SHP77 (cell line): Measurements from ENCODE around the gene ZBTB46.

Experiments
- DNase-seq, 2 experiments: peaks; one replicate each; lab custom pipeline; 2025; lab: John Stamatoyannopoulos, UW

The ZBTB46 gene

GRCh38 chr20:63703976-63704748, 126.9 kb downstream of the ZBTB46 start:
- no peak for DNase-seq

DNA sequence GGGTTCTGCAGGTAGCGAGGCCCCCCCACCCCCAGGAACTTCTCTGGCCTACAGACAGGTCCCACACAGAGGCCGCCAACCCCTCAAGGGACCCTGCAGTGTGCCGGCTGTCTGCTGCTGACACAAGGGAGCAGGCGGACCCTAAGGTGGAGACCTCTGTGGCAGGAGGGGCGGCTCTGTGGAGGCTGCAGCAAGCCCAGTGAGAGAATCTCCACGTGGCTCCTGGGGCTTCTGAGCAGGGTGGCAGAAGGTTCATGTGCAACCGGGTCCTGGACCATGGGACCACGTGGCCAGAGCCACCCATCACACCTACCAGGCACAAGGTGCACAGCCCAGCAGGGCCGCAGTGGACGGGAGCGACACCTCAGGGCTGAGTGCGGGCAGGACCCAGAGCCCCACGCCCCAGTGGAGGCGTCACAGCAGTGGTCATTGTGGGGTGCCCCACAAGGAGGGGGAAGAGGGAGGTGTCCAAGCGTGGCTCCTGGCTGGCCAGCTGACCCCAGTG, 127.5 kb downstream of the ZBTB46 start:
- DNase-seq: no peak

- DNase-seq: no peak
Measured at GRCh38 chr20:63702751-63703470, 128.2 kb downstream of the ZBTB46 start.

DNA sequence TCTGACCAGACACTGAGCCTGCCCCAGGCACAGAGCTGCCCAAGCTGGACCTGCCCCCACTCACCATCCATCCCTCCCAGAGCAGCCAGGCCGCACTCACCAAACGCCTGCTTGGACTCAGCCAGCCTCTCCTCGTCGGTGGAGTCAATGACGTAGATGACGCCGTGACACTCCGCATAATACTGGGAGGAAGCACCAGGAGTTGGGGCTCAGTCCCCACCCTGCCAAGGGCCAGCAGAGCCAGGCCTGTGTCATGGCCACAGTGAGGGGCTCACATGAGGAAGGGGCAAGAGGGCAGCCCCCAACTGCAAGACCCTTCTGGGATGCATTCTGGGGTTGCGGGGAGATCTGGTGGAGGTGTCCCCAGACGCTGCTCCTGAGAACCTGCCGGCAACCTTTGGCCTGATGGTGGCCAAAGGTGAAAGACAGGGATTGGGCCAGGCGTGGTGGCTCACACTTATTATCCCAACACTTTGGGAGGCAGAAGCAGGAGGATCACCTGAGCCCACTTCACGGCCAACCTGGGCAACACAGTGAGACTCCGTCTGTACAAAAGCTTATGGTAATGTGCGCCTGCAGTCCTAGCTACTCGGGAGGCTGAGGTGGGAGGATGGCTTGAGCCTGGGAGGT, 128.9 kb downstream of the ZBTB46 start:
- DNase-seq: no peak

DNA sequence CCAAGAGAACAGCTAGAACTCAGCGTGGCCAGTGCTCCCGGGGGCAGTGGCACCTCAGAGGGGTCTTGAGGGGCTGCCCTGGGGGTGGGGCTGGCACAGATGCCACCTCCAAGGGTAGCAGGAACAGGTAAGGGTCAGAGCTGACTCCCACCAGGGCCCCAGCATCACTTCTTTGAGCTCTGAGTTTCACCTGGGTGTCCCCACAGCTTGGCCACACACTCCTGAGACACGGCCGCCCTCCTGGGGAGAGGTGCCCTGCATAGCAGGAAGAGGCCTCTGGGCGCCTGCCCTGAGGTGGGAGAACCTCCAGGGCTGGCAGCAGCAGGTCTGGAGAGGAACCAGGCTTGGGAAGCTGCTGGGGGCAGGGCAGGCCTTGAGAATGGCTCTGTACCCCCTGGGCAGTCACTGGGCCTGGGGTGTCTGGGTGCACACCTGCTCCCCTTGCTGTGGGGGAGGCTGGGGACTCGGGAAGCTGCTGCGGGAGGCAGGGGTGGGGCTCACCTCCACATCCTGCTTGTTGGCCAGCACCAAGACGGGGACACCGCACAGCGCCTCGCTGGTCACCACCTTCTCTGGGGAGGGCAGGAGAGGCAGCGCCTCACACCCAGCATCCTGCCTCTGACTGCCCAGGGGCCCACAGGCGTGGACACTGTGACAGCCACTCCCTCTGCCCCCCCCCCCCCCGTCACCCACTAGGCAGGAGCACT, 129.6 kb downstream of the ZBTB46 start:
- DNase-seq: no peak

DNA sequence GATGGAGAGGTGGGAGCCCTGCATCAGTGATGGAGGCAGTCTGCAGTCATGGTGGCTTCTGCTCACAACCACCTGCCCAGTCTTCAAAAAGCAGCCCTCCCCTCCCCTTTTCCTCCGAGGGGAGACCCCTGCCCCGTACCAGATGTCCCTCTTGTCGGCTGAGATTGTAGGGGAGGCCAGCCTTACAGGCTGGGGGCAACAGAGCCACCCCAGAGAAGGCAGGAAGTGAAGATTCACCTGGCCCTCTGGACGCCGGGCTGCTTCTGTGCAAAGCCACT, 130.1 kb downstream of the ZBTB46 start:
- DNase-seq: no peak

DNA sequence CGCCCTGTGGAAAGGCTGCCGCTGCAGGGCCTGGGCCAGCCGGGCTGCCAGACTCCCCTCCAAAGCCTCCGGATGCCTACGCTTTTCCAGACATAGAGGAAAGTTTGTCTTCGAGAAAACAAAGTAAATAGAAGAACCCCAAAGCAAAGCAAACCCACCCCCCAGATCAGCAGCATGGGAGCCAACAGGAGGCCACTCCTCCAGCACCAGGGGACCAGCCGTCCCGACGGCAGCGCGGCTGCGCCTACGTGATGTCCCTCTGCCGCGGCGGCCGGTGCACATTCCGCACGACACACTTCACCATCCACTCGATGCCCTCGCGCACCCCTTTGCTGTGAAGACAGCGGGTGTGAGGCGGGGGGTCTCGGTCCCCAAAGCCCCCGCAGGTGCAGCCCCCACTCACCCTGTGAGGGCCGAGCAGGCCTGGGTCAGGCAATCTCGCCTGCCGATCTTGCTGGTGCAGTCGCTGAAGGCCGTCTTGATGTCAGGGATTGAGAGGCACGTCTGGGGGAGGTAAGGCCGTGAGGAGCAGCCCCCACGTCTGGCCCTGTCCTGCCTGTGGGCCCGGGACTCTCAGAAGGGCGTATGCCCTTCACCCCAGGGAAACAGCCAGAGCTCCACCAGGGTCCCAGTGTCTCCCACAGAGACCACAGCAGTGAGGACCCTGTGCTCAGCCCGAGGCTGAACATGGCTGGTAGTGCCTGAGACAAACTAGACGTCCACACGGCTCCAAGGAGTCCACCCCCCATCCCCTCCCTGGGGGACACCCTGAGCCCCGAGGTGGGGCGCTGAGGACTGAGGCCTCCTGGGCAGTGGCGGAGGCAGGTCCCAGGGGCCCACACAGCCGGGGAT, 130.6 kb downstream of the ZBTB46 start:
- no peak for DNase-seq

DNA sequence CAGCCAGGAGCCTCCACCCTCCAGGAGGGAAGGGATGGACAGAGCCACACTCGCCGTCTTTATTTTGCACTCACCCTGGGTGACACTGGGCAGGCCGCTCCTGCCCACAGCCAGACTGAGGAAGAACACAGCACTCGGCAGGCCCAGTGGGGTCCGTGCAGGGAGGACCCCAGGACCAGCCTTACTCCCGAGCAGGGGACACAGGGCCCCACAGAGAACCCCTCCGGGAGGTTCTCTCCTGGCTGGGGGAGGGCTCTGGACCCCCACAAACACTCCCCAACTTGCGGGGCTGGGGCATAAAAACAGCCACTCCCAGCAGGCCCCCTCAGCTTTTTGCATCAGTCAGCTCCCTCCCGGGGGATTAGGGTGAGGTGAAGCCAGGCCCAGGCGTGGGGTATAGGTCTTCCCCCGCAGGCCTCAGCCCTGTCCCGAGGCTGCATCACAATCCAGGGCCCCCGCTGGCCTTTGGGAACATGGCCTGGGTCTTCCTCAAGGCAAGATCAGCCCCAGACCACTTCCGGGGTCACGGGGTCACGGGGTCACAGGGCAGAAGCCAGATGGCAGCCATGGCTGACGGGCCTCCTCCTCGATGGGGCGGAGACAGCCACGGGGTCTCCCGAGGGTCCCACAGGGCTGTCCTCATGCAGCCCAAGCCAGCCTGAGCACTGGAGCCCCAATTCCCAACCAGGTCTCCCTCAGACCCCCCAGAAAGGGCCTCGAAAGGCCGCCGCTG, 131.4 kb downstream of the ZBTB46 start:
- no peak for DNase-seq

- peak in 1 of 2 experiments; percentile 53 for DNase-seq
Measured at GRCh38 chr20:63698739-63699465, 132.2 kb downstream of the ZBTB46 start.

GRCh38 chr20:63697868-63698545, 133.1 kb downstream of the ZBTB46 start:
- DNase-seq: no peak

- DNase-seq: no peak
Measured at GRCh38 chr20:63697357-63697867, 133.7 kb downstream of the ZBTB46 start.

- DNase-seq: no peak
Measured at GRCh38 chr20:63696628-63697356, 134.3 kb downstream of the ZBTB46 start, which contains the start of gene TNFRSF6B. Gene TNFRSF6B, plus strand, starts transcription at chr20:63696652. Its CDS starts 116 bp downstream, at chr20:63696768.

DNA sequence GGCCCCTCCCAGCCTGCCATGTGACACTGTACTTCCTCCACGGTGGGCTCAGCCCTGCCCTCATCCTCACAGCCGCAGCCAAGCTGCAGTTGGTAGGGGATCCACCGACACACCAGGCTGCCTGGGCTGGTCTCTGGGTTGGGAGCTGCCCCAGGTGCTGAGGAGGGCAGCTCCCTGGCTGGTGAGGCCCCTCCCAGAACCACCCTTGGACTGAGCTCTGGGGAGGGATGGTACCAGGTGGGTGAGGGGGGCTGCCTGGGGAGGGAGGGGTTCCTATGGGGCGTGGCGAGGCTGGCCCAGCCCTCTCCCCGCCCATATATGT, 134.8 kb downstream of the ZBTB46 start:
- no peak for DNase-seq

GRCh38 chr20:63695424-63696305, 135.4 kb downstream of the ZBTB46 start:
- no peak for DNase-seq

- DNase-seq: no peak
Measured at GRCh38 chr20:63694584-63695423, 136.3 kb downstream of the ZBTB46 start.

DNA sequence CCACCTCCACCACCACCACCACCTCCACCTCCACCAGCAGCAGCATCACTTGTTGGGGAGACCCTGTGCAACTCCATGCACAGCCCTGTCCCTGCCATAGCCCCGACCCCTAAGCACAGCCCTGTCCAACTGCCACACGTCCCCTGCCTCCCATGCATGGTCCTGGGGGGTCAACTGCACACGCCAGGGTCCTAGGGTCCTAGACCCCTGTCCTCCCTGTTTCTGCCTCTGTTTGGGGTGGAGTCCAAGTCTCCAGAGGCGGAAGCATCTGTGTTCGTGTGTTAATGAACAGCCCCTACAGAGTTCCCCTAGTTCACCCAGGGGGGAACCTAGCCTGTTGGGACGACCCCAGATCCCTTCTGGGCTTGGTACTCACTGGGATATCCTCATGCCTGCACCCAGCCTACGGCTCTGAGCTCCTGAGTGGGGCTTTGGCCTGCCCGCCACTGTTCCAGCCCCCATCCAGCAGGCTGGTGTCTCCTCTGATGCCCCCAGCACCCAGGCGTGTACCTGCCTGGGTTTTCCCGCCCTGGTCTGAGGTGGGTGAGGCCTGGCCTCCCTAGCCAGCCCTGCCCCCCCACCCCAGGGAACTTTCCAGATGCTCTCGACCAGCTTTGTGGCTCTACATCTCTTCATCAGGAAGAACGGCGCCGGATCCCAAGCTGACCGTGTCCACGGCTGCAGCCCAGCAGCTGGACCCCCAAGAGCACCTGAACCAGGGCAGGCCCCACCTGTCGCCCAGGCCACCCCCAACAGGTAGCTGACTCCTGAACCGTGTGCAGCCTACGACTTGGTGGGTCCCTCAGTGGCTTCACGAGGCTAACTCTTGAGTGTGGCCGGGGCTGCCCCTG, 137.1 kb downstream of the ZBTB46 start:
- no peak for DNase-seq
